HG03565 (cell line): ENCODE data around the gene TRMU.

Experiments
- ATAC-seq: cut with Tn5 transposase; IDR thresholded peaks from one replicate; pipeline ENCODE4 v1.9.1; 2021; ENCODE audit warnings: mild to moderate bottlenecking, moderate library complexity; ENCODE audit not compliant: unreplicated experiment

The TRMU gene

DNA sequence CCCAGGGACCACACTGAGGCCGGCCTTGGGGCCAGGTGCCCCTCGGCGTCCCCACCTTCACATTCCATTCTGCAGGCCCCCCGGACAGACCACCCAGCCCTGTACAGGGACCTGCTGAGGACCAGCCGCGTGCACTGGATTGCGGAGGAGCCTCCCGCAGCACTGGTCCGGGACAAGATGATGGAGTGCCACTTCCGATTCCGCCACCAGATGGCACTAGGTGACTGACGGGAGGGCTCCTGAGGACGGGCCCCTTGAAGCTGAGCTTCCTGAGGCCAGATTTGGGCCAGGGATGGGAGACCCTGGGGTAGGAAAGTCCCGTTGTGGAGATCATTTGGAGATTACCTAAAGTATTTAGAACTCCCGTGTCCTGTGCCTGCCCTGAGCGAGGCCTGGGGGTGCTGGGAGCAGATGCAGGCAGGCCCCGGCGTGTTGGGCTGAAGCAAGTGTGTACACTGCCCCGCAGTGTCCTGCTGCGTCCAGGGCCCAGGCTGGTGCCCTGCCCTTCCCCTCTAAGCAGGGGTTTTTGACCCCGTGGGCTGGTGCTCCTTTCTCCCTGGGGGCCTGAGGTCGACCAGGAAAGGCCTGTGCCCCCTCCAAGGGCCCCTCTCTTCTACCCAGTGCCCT lies 20.0 kb downstream of the TRMU start:
- no peak for ATAC-seq

DNA sequence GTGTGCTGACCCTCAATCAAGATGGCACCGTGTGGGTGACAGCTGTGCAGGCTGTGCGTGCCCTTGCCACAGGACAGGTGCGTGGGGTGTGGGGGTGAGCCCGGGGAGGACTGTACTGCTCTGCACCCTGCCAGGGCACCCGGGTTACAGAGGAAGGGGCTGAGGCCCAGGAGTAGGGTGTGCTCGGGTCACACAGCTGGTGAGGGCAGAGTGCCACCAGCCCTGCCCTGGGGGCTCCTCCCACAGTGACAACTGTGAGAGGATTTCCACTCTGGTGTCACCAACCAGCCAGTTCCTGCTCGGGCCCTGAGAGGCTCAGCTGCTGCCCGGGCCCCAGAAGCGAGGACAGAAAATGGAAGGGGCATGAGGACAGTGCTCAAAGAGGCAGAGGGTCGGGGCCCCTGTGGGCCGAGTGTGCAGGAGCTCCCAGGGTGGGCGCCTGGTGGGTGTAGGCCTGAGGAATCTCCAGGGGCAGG lies 20.5 kb downstream of the TRMU start:
- no peak for ATAC-seq

DNA sequence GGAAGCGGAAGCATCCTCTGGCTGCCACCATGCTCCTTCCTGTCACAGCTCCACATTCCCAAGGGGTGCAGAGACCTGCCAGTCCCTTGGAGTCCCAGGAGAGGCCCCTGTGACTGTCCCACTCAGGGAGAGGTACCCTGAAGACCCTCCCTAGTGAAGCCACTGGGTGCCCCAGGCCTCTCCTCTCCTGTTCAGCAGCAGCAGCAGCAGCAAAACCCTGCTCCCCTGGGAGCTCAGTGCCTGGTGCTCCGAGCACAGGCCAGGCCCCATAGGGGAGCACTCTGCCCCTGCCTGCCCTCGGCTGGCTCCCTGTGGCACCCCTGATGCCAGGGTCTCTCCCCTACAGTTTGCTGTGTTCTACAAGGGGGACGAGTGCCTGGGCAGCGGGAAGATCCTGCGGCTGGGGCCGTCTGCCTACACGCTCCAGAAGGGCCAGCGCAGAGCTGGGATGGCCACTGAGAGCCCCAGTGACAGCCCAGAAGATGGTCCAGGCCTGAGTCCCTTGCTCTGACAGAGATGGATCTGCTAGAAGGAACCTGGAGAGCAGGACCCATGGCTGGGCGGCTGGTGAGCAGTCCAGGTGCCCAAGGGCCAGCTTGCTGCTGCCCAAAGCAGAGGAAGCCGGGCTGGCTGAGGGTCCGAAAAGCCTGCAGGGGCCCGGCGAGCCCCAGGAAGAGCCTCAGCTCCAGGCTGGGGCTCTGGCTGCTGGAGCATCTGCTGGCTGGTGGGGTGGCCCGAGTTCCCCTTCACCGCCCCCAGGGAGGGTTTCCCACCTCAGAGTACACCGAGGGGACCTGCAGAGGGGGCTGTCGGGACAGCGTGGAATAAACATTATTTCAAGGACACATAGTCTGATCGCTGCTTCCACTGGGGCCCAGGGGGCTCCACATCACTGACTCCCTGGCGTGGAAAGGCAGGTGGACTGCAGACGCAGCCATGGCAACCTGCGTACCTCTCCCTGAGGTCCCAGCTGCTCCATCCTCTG lies 21.3 kb downstream of the TRMU start:
- no peak for ATAC-seq

DNA sequence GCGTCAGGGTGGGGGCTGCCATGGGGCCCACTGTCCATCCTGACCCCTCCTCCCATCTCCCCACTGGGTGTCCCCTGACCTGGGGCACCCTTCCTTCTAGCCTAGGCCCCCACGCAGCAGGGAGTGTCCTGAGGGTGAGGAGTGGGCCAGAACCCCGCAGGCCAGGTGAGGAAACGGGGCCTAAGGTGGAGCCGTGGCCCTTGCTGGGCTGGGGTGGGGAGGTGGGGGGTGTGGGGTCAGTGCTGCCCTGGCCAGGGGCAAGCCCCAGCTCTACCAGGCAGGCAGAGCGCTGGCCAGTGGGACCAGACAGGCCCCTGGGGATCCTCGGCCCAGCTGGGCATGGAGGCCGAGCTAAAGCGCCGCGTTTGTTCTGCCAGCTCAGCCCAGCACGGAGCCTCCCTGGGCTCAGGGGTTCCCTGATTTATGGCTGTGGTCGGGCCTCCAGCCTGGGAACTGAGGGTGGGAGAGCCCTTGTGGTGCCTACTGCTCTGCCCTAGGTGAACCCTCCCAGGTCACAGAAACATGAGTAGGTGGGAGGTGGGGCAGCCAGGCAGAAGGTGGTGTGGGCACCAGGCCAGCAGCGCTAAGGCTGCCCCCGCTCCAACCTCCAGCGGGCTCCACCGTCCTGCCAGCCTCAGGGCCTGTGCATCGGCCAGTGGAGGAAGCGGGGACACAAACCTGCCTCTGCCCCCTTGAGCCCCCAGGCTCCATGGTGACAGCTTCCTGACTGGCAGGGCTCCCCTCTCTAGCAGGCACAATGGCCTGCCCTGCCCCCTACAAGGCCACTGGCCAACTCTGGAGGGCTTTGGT lies 22.4 kb downstream of the TRMU start:
- no peak for ATAC-seq

DNA sequence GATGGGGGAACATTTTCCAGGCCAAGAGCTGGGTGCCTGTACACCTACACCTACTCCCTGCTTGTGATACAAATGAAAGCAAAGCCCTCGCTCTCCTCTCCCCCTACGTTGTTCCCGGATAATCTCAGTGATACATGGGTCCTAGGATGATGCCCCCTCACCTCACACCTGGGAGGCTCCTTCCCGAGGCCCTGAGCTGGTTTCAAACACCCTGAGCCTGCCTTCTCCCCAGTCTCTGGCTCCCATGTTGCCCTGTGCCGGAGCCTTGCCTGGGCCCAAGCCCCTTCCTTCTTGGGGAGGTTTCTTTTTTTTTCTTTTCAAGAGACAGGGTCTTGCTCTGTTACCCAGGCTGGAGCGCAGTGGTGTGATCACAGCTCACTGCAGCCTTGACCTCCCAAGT lies 23.3 kb downstream of the TRMU start:
- ATAC-seq = no peak

DNA sequence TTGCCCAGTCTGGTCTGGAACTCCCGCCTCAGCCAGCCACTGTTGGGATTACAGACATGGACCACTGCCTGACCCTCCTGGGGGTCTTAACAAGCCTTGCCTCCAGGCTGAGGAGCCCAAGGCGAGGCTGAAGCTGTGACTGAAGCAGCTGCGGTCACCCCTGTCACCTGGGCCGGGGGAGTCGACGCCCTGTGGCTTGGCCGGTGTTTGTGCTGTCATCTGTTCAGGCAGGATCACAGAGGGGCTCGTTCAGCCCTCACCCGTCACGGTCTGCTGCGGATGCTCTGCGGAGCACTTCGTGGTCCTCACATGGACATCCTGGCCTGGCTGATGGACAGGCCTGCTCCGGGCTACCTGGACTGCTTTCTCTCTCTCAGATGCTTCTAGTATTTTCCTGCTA lies 23.8 kb downstream of the TRMU start:
- ATAC-seq = no peak

DNA sequence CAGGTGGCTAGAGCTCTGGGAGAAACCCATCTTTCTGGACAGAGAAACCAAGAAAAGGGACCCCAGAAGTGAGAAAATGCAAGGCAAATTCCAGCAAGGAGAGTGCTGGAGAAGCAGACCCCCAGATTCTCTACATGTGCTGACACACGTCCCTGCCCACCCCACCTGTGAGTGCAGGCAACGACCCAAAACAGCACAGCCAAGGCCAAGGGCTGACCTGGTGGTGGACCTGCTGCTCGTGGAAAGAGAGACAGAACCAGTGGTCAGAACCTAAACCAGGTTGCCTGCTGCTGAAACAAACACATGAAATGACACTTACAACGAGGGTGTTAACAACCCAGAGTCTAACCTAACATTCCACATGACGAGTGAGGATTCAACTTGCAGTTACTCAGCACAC lies 24.6 kb downstream of the TRMU start:
- no peak for ATAC-seq

DNA sequence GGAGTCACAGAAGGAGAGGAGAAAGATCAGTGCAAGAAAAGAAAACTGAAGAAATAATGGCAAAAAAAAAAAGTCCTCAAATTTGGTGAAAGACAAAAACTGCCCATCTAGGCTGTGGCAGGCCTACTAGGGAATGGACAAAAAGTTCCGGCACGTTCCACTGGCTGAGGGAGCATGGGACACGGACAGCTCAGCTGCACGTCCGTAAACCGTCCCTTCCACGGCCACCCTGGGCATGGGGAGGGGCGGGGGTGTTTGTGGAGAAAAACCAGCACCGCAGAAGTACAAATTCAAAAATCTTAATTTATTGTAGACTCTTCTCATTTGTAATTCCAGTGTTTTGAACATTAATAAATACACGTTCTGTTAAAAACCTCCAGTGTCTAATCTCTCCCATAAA lies 25.4 kb downstream of the TRMU start:
- ATAC-seq = no peak

DNA sequence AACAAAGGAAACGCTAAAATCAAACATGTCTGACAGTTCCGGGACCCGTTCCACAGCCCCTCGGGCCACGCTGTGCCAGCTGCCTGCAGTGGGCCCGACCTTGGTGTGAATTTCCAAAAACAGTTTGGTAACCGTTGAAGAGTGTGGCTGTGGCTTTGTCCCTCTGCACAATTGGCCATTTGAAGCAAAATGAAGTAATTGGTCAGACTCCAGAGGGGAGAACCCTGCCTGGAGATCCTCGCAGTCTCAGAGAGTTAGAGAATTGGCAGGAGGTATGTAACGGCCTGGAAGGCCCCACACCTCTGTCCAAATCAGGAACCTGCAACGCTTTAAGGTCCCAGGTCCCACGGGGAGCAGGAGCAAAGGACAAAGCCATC lies 26.3 kb downstream of the TRMU start:
- ATAC-seq = no peak

DNA sequence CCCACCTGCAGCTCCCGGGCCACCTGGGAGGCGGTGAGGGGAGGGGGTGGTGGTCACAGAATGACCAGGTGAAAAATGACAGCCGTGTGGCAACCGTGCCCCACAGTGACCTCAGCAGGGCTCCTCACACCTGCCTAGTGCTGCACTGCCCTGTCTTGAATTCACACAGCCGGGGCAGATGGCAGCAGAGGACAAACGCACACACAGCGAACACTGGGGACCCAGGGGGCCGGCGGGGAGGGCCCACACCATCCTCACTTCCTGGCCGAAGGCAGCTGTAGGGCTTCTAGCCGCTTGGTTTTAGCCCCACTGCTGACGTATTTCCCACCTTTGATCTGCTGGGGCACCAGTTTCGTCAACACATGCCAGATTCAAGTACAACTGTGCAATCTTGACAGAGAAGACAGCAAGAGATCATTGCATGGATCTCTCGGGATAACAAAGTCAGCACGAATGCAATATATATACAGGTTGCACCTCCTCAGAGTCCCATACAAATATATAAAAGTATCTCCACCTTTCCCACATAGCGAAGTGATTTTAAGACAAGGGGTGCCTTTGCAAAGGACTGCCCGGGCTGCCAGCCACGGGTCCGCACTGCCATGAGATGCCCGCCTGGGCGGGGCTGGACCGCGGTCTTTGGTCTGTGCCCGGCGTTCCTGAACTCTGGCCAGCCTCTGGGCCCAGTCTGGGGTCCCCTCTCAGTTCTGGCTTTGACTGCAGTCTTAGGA lies 26.9 kb downstream of the TRMU start:
- ATAC-seq = no peak

DNA sequence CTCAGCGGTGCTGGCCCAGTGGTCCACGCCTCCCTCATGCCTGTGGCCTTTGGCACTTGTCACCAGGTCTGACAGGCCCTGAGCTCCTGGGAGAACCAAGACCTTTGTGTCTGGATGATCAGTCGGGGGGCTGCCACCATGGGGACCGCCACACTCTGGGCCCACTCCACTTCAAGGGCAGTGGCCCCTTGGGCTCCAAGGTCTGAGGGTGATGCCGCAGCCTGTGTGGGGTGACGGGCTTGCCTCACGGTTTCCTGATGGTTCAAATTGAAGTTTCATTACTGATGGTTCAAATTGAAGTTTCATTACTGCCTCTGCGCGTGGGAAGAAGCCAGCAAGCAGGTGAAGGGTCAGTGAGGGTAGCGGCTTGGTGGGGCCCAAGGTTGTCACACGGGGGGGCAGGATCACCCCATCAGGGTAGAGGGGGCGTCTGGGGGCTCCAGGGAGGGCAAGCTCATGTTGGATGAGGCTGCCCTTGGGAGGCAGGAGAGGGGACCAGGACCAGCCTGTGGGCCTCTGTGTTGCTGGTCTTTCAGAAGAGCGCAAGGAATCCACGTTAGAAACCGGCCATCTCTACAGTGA lies 27.5 kb downstream of the TRMU start:
- ATAC-seq = no peak

DNA sequence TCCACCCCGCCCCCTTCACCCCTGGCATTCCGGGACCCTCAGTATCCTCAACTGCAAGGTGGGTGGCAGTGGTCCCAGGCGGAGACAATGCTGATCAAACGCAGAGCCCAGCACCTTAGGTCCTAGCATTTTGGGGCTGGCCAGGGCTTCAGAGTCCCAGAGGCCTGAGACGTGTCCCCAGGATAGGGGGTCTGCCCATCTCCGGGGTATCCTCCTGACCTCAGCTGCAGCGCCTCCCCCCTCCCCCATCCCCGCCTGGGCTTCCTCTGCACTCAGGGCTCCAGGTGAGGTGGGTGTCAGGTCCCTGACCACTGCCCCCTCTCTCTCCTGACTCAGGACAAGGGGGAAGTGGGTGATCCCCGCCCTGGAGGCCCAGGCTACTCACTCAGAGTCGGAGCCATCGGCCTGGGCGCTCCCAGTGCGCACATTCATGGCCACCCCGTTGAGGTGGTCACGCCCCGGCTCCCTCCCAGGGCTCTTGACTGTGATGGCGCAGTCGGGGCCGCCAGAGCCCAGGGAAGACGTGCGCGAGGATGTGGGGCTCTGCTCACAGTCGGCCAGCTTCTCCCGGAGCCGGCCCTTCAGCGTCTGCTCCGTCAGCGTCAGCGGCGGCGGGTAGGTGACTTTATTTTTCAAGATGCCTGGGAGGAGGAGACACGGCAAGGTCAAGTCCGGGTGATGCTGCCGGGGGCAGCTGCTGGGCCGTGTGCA lies 28.3 kb downstream of the TRMU start:
- no peak for ATAC-seq

DNA sequence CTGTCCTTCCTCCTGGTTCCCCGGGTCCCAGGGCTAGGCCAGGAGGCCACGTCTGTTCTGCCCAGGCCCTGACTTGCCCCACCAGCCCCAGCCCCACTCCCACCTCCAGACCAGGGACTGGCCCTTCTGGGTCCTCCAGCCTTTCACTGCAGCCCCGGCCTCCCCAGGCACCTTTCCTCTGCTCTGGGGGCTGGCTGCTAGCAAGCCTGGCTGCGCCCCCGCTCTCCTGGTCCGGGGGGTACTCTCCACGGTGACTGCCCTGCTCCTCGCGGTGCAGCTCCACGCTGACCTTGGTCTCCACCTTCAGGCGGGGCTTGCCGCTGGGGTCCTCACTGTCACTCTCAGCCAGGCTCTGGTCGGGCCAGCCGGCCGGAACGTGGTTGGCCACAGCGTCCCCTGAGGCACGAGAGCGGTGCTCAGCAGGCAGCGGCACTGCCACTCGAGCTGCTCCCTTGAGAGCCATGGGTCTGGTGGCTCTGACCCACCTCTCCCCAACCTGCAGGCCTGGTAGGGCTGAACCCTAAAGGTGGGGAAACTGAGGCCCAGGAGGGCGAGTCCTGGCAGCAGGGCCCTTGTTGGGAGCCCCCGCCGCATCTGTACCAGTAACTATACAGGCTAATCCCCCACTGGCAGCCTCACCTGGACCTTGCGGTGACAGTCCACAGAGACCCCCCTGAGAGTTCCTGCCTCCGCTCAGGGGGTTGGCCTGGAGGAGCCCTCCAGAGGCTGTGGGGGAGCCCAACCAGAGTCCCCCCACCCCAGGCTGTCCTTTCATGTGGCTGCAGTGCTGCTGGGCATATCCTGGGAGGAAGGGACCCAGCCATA lies 29.0 kb downstream of the TRMU start:
- ATAC-seq = no peak

DNA sequence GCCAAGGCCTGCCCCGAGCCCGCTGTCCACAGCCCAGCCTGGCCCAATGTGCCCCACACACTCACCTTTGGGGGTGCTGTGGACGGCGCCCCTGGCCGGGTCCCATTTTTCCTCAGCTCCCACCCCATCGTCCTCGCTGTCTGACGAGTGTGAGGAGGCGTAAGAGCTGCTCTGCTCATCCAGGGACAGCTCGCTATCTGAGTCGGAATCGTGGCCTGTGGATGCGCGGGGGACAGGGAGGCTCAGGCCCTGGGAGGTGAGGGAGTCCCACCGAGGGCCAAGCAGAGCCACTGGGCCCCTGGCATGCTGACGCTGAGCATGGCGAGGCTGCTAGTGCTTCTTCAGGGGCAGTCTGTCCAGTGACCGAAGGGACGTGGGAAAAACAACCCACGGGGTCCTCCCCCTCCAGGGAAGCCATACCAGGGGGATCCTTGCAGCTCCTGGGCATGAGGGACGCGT lies 29.7 kb downstream of the TRMU start:
- no peak for ATAC-seq

DNA sequence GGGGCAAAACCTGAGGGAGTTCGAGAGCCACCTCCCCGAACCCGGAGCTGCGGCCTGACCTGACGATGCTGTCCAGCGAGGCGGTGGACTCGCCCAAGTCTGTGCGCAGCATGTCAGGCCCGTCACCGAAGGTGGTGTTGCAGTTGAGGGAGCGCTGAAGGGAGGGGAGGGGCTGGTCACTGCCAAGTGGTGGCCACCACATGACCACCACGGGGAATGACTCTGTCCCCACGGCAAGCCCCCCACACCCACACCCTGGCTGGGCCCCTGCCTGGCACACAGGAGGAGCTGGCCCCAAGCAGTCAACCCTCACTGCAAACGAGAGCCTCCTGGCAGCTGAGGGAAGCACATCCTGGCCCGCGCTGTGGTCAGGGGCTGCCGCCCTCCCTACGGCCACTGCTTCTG lies 30.8 kb downstream of the TRMU start:
- ATAC-seq = no peak

DNA sequence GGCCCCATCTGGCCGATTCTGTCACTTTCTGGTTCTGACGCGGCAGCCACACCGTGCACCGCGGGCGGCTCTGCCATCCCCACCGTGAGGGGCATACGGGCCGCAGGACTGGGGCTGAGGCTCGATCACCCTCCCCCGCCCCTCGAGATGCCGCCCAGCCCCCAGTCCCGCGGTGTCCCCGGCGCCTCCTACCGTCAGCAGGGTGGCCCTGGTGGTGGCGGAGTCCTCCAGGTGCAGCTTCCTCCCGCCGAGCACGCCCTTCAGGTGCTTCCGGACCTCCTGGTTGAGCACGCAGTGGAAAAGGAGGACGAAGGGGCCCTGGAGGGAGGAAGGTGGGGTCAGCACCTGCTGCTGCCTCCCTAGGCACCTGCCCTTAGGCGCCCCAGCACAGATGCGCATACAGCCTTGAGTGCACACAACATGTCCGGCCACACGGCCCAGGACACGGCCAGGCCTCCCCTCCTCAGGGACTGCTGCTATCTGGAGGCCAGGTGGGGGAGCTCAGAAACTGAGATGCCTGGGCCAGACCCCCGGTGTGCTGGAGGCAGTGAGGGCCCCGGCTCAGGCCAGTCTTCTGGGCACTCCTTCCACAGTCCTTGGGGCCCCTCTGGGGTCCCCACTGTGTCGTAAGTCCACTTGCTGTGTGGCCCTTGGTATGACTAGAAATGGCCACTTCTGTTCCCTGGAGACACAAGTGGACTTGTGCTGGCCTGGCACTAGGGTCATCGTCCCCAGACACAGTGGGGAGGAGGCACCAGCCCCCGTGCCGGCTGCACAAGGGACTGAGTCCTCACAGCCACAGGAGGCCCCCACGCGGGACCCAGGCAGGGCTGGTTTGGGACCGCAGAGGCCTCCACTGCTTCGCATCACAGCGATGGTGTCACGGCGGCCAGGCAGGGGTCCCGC lies 31.5 kb downstream of the TRMU start:
- ATAC-seq = no peak

DNA sequence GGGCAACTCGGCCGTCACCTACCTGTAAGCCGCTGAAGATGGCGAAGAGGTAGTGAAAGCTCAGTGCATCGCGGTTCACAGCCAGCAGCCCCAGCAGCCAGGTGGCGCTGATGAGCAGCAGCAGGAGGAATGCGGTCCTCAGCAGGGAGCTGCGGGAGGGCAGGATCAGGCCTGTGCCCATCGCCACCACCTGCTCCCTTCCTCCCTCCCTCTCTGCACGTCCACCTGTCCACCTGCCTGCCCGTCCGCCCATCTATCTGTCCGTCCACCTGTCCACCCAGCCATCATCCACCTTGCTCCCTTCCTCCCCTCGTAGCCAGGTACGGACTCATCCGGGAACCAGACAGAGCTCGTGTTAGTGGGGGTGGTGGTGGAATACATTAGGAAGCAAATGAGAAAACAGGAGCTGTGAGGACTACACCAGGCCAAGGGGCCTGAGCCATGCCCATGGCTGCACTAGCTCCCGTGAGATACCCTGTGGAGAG lies 32.2 kb downstream of the TRMU start:
- no peak for ATAC-seq

DNA sequence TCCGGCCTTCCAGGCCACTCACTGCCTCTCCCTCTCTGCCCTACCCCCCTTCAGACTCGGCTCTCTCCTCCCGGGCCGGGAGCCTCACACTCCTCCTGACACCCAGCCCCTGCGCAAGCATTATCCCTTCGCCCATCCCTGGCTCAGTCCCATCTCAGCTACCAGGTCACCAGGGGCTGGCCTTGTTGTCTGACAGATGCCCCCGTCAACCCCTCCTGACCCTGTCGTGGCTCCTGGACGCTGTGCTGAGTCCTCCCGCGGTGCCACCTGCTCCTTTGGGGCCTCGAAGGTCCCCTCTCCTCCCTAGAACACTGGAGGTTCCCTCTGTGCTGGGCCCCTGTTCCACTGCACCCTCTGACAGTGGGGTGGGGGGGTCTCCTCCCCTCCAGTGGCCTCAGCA lies 32.9 kb downstream of the TRMU start:
- no peak for ATAC-seq
